ENCODE data around the gene IWS1. TPM values are rescaled to one million over a fixed set of nuclear protein-coding genes. Genes with fewer than 3 reads are reported as not detected.
"Not testable (repeated sequence)": the region's sequence is repeated elsewhere in the genome, so short reads cannot be mapped to it uniquely, and the experiment has no call there.

The IWS1 gene
- total and polyA plus RNA-seq, 12 donors: 17.8 to 51.9 (median 24.9) TPM

DNA sequence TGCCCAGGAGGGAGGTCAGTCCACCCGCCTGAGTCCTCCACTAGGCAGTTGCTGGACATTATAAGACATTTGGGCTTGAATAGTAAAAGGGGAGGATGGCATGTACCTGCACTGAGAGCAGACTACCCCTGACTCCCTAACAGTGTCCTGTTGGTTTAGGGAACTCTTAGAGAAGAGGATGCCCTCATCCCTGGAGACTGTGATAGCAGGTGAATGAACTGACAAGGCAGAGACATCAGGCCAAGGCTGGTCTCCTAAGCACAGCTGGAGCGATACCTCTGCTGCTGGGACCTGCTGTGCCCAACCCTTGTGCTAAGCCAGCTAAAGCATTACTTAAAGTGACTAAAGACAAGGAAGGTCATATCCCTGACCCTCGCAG lies 73.3 kb downstream of the IWS1 start:
- intact Hi-C loops (cut with DNase I): no loop called here
- no peaks in the 10 kb centered on the region for H3K4me1 ChIP-seq (replicated peaks in 1 of 2)
- H3K27me3 ChIP-seq: no peaks in the 10 kb centered on the region
- WGBS, 4 donors: 87 to 99% (median 96%) methylated on average over 3 of the region's 3 CpGs
- no peaks in the 10 kb centered on the region for H3K36me3 ChIP-seq (replicated peaks in 1 of 2)
- DNase-seq: no peak
- TF ChIP-seq POLR2A (IDR thresholded peaks at IDR 0.05): no peak
- TF ChIP-seq, protein P1, sequence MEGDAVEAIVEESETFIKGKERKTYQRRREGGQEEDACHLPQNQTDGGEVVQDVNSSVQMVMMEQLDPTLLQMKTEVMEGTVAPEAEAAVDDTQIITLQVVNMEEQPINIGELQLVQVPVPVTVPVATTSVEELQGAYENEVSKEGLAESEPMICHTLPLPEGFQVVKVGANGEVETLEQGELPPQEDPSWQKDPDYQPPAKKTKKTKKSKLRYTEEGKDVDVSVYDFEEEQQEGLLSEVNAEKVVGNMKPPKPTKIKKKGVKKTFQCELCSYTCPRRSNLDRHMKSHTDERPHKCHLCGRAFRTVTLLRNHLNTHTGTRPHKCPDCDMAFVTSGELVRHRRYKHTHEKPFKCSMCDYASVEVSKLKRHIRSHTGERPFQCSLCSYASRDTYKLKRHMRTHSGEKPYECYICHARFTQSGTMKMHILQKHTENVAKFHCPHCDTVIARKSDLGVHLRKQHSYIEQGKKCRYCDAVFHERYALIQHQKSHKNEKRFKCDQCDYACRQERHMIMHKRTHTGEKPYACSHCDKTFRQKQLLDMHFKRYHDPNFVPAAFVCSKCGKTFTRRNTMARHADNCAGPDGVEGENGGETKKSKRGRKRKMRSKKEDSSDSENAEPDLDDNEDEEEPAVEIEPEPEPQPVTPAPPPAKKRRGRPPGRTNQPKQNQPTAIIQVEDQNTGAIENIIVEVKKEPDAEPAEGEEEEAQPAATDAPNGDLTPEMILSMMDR (IDR thresholded peaks at IDR 0.05): no peak
- no peaks in the 10 kb centered on the region for H3K9me3 ChIP-seq (replicated peaks in 1 of 3)
- no peak overlapping the region for H3K27ac ChIP-seq
- H3K4me3 ChIP-seq: no peak overlapping the region

DNA sequence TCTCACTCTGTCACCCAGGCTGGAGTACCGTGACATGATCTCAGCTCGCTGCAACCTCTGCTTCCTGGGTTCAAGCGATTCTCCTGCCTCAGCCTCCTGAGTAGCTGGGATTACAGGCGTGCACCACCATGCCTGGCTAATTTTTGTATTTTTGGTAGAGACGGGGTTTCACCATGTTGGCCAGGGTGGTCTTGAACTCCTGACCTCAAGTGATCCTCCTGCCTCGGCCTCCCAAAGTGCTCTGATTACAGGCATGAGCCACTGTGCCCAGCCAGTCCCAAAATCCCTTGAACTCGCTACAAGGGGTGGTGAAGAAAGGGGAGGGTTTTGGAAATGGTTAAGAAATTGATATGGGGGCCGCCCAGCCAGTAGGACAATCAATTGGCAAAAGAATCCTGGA lies 73.9 kb downstream of the IWS1 start:
- H3K9me3 ChIP-seq (replicated peaks in 1 of 3); H3K4me1 ChIP-seq (replicated peaks in 1 of 2); DNase-seq; H3K27me3 ChIP-seq; intact Hi-C loops (cut with DNase I); H3K4me3 ChIP-seq; H3K27ac ChIP-seq; H3K36me3 ChIP-seq (replicated peaks in 1 of 2): not testable (repeated sequence)
- 96 to 97% (median 96%) methylated on average over 8 of the region's 8 CpGs for WGBS, 4 donors

DNA sequence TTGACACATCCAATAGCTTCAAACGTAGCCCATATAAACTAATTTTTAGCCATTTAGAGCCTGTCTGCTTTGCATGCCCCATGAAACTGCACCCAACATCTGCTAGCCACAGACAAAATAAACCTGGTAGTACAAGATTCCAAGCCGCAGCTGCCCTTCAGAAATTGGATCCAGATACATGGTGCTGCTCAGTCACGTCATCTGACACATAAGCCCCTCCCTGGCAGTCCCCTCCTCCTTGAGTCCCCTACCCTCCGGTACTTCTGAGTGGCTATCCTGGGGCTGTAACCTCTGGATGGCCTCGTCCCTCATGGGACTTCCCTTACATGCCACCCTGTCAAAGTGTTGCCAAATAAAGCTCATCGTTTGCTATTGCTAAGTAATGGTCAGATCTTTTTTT lies 74.3 kb downstream of the IWS1 start:
- Histone ChIP-seq H3K27me3 (no peaks in the 10 kb centered on the region), H3K36me3 (replicated peaks in 1 of 2) (no peaks in the 10 kb centered on the region), H3K4me1 (replicated peaks in 1 of 2) (no peaks in the 10 kb centered on the region), H3K9me3 (replicated peaks in 1 of 3) (no peaks in the 10 kb centered on the region), H3K4me3 (no peak overlapping the region), H3K27ac (no peak overlapping the region)
- 92 to 97% (median 93%) methylated on average over 6 of the region's 6 CpGs for WGBS, 4 donors
- TF ChIP-seq POLR2A (IDR thresholded peaks at IDR 0.05): no peak
- TF ChIP-seq, protein P1 (IDR thresholded peaks at IDR 0.05): no peak
- intact Hi-C loops (cut with DNase I): no loop called here
- no peak for DNase-seq

GRCh38 chr2:127449898-127450297 lies 76.4 kb downstream of the IWS1 start:
- Histone ChIP-seq H3K4me1 (replicated peaks in 1 of 2) (no peaks in the 10 kb centered on the region), H3K9me3 (replicated peaks in 1 of 3) (peaks cover 0 to 3% (median 0%) of the 10 kb centered on the region in 3 donors), H3K36me3 (replicated peaks in 1 of 2) (no peaks in the 10 kb centered on the region), H3K27me3 (no peaks in the 10 kb centered on the region), H3K4me3 (no peak overlapping the region), H3K27ac (no peak overlapping the region)
- 87 to 92% (median 91%) methylated on average over 4 of the region's 4 CpGs for WGBS, 4 donors
- DNase-seq: no peak
- no peak for TF ChIP-seq POLR2A (IDR thresholded peaks at IDR 0.05)
- intact Hi-C loops (cut with DNase I): no loop called here

- 76 to 93% (median 82%) methylated on average over 4 of the region's 4 CpGs for WGBS, 4 donors
These were observed 76.9 kb downstream of the IWS1 start for GRCh38 chr2:127449414-127449813.

More at GRCh38 chr2:127449414-127449813, 76.9 kb downstream of the IWS1 start:
- Histone ChIP-seq H3K9me3 (replicated peaks in 1 of 3) (peaks cover 0 to 5% (median 0%) of the 10 kb centered on the region in 3 donors), H3K27me3 (no peaks in the 10 kb centered on the region), H3K36me3 (replicated peaks in 1 of 2) (no peaks in the 10 kb centered on the region), H3K4me3 (no peak overlapping the region), H3K27ac (no peak overlapping the region), H3K4me1 (replicated peaks in 1 of 2) (no peaks in the 10 kb centered on the region)
- no peak for TF ChIP-seq POLR2A (IDR thresholded peaks at IDR 0.05)
- TF ChIP-seq, protein P1 (IDR thresholded peaks at IDR 0.05): no peak
- intact Hi-C loops (cut with DNase I): no loop called here
- DNase-seq: no peak
